Right cardiac atrium (tissue), 5 donors: Measurements from ENCODE around the gene IQCN. TPM values are rescaled to one million over a fixed set of nuclear protein-coding genes. Genes with fewer than 3 reads are reported as not detected.

Experiments used
- ATAC-seq, 2 donors: fragments of 200-7000 bp; cut with Tn5 transposase; one replicate each; pipeline versions ENCODE4 v1.8.0 to v1.9.1; 2020; ENCODE audit warnings: moderate library complexity in 2 of 2, mild to moderate bottlenecking in 1 of 2
- DNase-seq, 3 donors: peaks; one replicate each; pipeline ENCODE4 v3.0.0-alpha.2; 2020
- H3K27ac ChIP-seq: one replicate; pipeline ENCODE4 v1.5.1; 2013; ENCODE audit warnings: mild to moderate bottlenecking, low read length, control low read depth, moderate library complexity
- H3K27me3 ChIP-seq: one replicate; pipeline ENCODE4 v1.6.1; 2013; ENCODE audit not compliant: control insufficient read depth, insufficient read depth
- H3K4me1 ChIP-seq: one replicate; pipeline ENCODE4 v1.6.1; 2013; ENCODE audit warnings: low read length; ENCODE audit not compliant: control insufficient read depth, insufficient read depth
- H3K4me3 ChIP-seq: one replicate; pipeline ENCODE4 v1.5.1; 2013; ENCODE audit warnings: low read length, control low read depth
- H3K9me3 ChIP-seq: one replicate; pipeline ENCODE4 v1.6.1; 2013; ENCODE audit warnings: low read length; ENCODE audit not compliant: control insufficient read depth
- WGBS: extraction: QIAGEN DNeasy Blood & Tissue Kit; methylation state at CpG from one replicate; pipeline ENCODE4 v1.1.7; 2013; 5-methylcytosine and 5-hydroxymethylcytosine counted together
- intact Hi-C, 4 donors: fragments of 100-400 bp; cut with DNase I; formaldehyde crosslinking; loops; one replicate each; pipeline versions ENCODE4 v1.11.0 to v1.14.0; 2022 to 2023
- polyA plus RNA-seq: library from polyadenylated mRNA; stranded (reverse); fragments of 200-250 nt; gene quantifications from one replicate; pipeline ENCODE4 v1.2.3, GENCODE V29; 2013
- total RNA-seq, 4 donors: library from RNA; stranded (reverse); fragmentation: NEBNext Ultra II Directional; extraction: Animal tissue kit (Norgen Biotek cat#: 25700); gene quantifications; one replicate each; pipeline ENCODE4 v1.2.1, GENCODE V29; 2021
- donor health status: healthy with polysubstance abuse.
- donor health status: DM: no; HTN: yes; CAD: no.
- donor health status: DM: no; HTN: no; CAD: no.
- donor health status: DM: no; HTN: yes; CAD: no; lungs with severe emphysema.
- donor health status: DM: yes; HTN: yes; CAD: no.

Gene IQCN
- total and polyA plus RNA-seq, 5 donors = 0.65 to 5.3 (median 1.2) TPM

GRCh38 chr19:18284712-18285360 is 10.6 kb upstream of the IQCN start:
- peak in 1 of 3 donors; percentile 36 for DNase-seq
- 54% methylated on average over 12 of the region's 12 CpGs for WGBS
- H3K9me3 ChIP-seq = no peaks in the 10 kb centered on the region
- no peaks in the 10 kb centered on the region for H3K27me3 ChIP-seq
- no peak for ATAC-seq
- H3K4me3 ChIP-seq = no peak overlapping the region
- peaks cover 4% of the 10 kb centered on the region for H3K4me1 ChIP-seq
- peak overlapping the region; percentile 55 for H3K27ac ChIP-seq
- intact Hi-C loops = loop anchor here in 1 of 4 donors (5.0 kb wide), 1 partner anchor 37 kb away; the partner anchor contains the start of gene LSM4

- DNase-seq (no peak), ATAC-seq (no peak)
- no peaks in the 10 kb centered on the region for H3K27me3 ChIP-seq
- peak overlapping the region; percentile 54 for H3K27ac ChIP-seq
- peaks cover 10% of the 10 kb centered on the region for H3K4me1 ChIP-seq
- intact Hi-C loops = loop anchor here in 1 of 4 donors (5.0 kb wide), 1 partner anchor 39 kb away; the partner anchor contains the start of gene LSM4
- no peak overlapping the region for H3K4me3 ChIP-seq
- no peaks in the 10 kb centered on the region for H3K9me3 ChIP-seq
- WGBS = 93% methylated on average over 5 of the region's 5 CpGs
Observed at GRCh38 chr19:18283338-18283737, 9.1 kb upstream of the IQCN start.

- 55% methylated on average over 4 of the region's 4 CpGs for WGBS
- H3K4me3 ChIP-seq = no peak overlapping the region
- ATAC-seq (no peak), DNase-seq (peak in 1 of 3 donors; percentile 45)
- no peaks in the 10 kb centered on the region for H3K27me3 ChIP-seq
- peaks cover 13% of the 10 kb centered on the region for H3K4me1 ChIP-seq
- intact Hi-C loops = loop anchor here in 1 of 4 donors (5.0 kb wide), 1 partner anchor 40 kb away; the partner anchor contains the start of gene LSM4
- no peaks in the 10 kb centered on the region for H3K9me3 ChIP-seq
- H3K27ac ChIP-seq = peak overlapping the region; percentile 85
Observed at GRCh38 chr19:18282788-18283141, 8.5 kb upstream of the IQCN start.

- intact Hi-C loops = loop anchor here in 1 of 4 donors (5.0 kb wide), 1 partner anchor 40 kb away; the partner anchor contains the start of gene LSM4
- Histone ChIP-seq H3K27ac (peak overlapping the region; percentile 85), H3K4me1 (peaks cover 13% of the 10 kb centered on the region), H3K4me3 (peak overlapping the region; percentile 13), H3K9me3 (no peaks in the 10 kb centered on the region), H3K27me3 (no peaks in the 10 kb centered on the region)
- peak; percentile 15 to 32 for ATAC-seq
- under 1% methylated on average over 27 of the region's 27 CpGs for WGBS
- peak; percentile 67 to 84 (median 80) for DNase-seq
Observed at GRCh38 chr19:18282021-18282787, 8.0 kb upstream of the IQCN start.

GRCh38 chr19:18281082-18282020 is 7.1 kb upstream of the IQCN start, which contains the start of gene JUND:
Gene JUND, minus strand, starts transcription at chr19:18281622. Its CDS starts 138 bp downstream, at chr19:18281484.
- Histone ChIP-seq H3K4me3 (peak within 1 kb of the TSS; percentile 84), H3K4me1 (peaks cover 13% of the 10 kb centered on the region), H3K27ac (peak within 1 kb of the TSS; percentile 99), H3K9me3 (no peaks in the 10 kb centered on the region), H3K27me3 (no peaks in the 10 kb centered on the region)
- DNase-seq = peak; percentile 99 to 100 (median 99)
- peak; percentile 82 to 87 for ATAC-seq
- under 1% methylated on average over 138 of the region's 138 CpGs for WGBS
- intact Hi-C loops = loop anchor here in 3 of 4 donors (2.0 to 5.0 kb wide), 2 partner anchors 41 kb away; partner anchors contain the start of gene LSM4 (in 3 of the 3)

- no peaks in the 10 kb centered on the region for H3K27me3 ChIP-seq
- H3K9me3 ChIP-seq = no peaks in the 10 kb centered on the region
- peaks cover 14% of the 10 kb centered on the region for H3K4me1 ChIP-seq
- H3K4me3 ChIP-seq = peak overlapping the region; percentile 84
- DNase-seq = peak; percentile 80 to 93 (median 92)
- WGBS = under 1% methylated on average over 111 of the region's 111 CpGs
- ATAC-seq = peak; percentile 44 to 48
- intact Hi-C loops = loop anchor here in 3 of 4 donors (2.0 to 5.0 kb wide), 2 partner anchors 42 kb away; partner anchors contain the start of gene LSM4 (in 3 of the 3)
- peak overlapping the region; percentile 99 for H3K27ac ChIP-seq
Observed at GRCh38 chr19:18280247-18281081, 6.2 kb upstream of the IQCN start.

GRCh38 chr19:18279516-18280246 is 5.4 kb upstream of the IQCN start:
- Histone ChIP-seq H3K27ac (peak overlapping the region; percentile 99), H3K9me3 (no peaks in the 10 kb centered on the region), H3K27me3 (no peaks in the 10 kb centered on the region), H3K4me1 (peaks cover 16% of the 10 kb centered on the region), H3K4me3 (peak overlapping the region; percentile 84)
- intact Hi-C loops = loop anchor here (2.0 to 10.0 kb wide), 5 partner anchors 43 to 135 kb away; partner anchors contain the start of genes LSM4 (in 4 of the 4), LRRC25 (in 1 of the 4) and SSBP4 (in 1 of the 4)
- peak; percentile 80 for ATAC-seq
- DNase-seq = peak; percentile 93 to 97 (median 96)
- under 1% methylated on average over 54 of the region's 55 CpGs for WGBS

GRCh38 chr19:18279266-18279515 is 4.9 kb upstream of the IQCN start:
- ATAC-seq (no peak), DNase-seq (no peak)
- Histone ChIP-seq H3K27ac (peak overlapping the region; percentile 26), H3K27me3 (no peaks in the 10 kb centered on the region), H3K9me3 (no peaks in the 10 kb centered on the region), H3K4me1 (peaks cover 19% of the 10 kb centered on the region), H3K4me3 (peak overlapping the region; percentile 84)
- WGBS = 1% methylated on average over 5 of the region's 5 CpGs
- intact Hi-C loops = loop anchor here in 3 of 4 donors (2.0 to 10.0 kb wide), 4 partner anchors 44 to 136 kb away; partner anchors contain the start of genes LRRC25 (in 1 of the 3), LSM4 (in 1 of the 3) and SSBP4 (in 1 of the 3)
